Psoas muscle (tissue), 8 donors: ENCODE data around the gene GALR1. TPM values are rescaled to one million over a fixed set of nuclear protein-coding genes. Genes with fewer than 3 reads are reported as not detected.

Experiments
- ATAC-seq, 4 donors: fragments of 200-7000 bp; cut with Tn5 transposase; one replicate each; pipeline ENCODE4 v1.9.1; 2020; ENCODE audit warnings: moderate library complexity in 3 of 4, mild to moderate bottlenecking in 2 of 4
- DNase-seq, 2 donors: peaks; one replicate each; pipeline ENCODE4 v3.0.0-alpha.2; 2020
- H3K27ac ChIP-seq: fragments of 200-600 bp; one replicate; pipeline ENCODE4 v1.8.0; 2022
- H3K27me3 ChIP-seq, 3 donors: fragments of 200-600 bp in 1 of 3; one replicate each; pipeline versions ENCODE4 v1.6.1 to v1.8.0; 2013 to 2022; ENCODE audit warnings: low read length in 2 of 3, mild to moderate bottlenecking in 2 of 3, moderate library complexity in 1 of 3; ENCODE audit not compliant: insufficient read depth in 3 of 3
- H3K36me3 ChIP-seq, 2 donors: fragments of 200-600 bp in 1 of 2; one replicate each; pipeline versions ENCODE4 v1.6.1 to v1.8.0; 2013 to 2022; ENCODE audit warnings: low read depth in 1 of 2, mild to moderate bottlenecking in 1 of 2, moderate library complexity in 1 of 2; ENCODE audit not compliant: insufficient read depth in 1 of 2
- H3K4me1 ChIP-seq: fragments of 200-600 bp; one replicate; pipeline ENCODE4 v1.8.0; 2022
- H3K4me3 ChIP-seq: fragments of 200-600 bp; one replicate; pipeline ENCODE4 v1.8.0; 2022; ENCODE audit warnings: mild to moderate bottlenecking
- H3K9me3 ChIP-seq: fragments of 200-600 bp; one replicate; pipeline ENCODE4 v1.8.0; 2022
- whole genome bisulfite sequencing, 3 donors: extraction: QIAGEN DNeasy Blood & Tissue Kit; methylation state at CpG; one replicate each; pipeline versions ENCODE4 v1.1.6 to v1.1.7; 2013; 5-methylcytosine and 5-hydroxymethylcytosine counted together
- intact Hi-C, 2 donors: fragments of 100-400 bp; cut with DNase I; formaldehyde crosslinking; loops; one replicate each; pipeline versions ENCODE4 v1.11.0 to v1.14.2; 2022
- polyA plus RNA-seq, 3 donors: library from polyadenylated mRNA; stranded (reverse); fragments of 200-250 nt; gene quantifications; one replicate each; pipeline ENCODE4 v1.2.3, GENCODE V29; 2013
- total RNA-seq, 4 donors: library from RNA; stranded (reverse); fragmentation: NEBNext Ultra II Directional in 2 of 4; extraction: Animal tissue kit (Norgen Biotek cat#: 25700) in 2 of 4; gene quantifications; one replicate each; pipeline versions ENCODE4 v1.2.1 to v1.2.4, GENCODE V29; 2021 to 2023
- TF ChIP-seq, protein P1 (sequence below): fragments of 200-600 bp; IDR thresholded peaks from one replicate; pipeline ENCODE4 v1.8.0; 2022; ENCODE audit warnings: antibody characterized with exemption
- donor health status: healthy with polysubstance abuse.
- donor health status: DM: no; HTN: no; CAD: no; lungs with moderate emphysema.
- donor health status: Bipolar disorder and iron deficiency.
- donor health status: healthy.
- donor health status: DM: yes; HTN: yes; CAD: no.
- donor health status: DM: no; HTN: no; CAD: no.
- donor health status: DM: no; HTN: no; CAD: no.
- donor health status: DM: yes; HTN: yes; CAD: no.

Gene GALR1
- total and polyA plus RNA-seq, 7 donors = under 0.01 to 0.02 TPM; not detected in 5

GRCh38 chr18:77250926-77251729 is 1.5 kb downstream of the GALR1 start:
- Histone ChIP-seq H3K4me3 (peak overlapping the region; percentile 60), H3K4me1 (no peaks in the 10 kb centered on the region), H3K27ac (no peak overlapping the region), H3K9me3 (no peaks in the 10 kb centered on the region), H3K36me3 (no peaks in the 10 kb centered on the region), H3K27me3 (peaks cover 5 to 75% (median 21%) of the 10 kb centered on the region in 3 donors)
- intact Hi-C loops = no loop called here
- DNase-seq (no peak), ATAC-seq (peak in 1 of 4 donors; percentile 27)
- TF ChIP-seq, protein P1, sequence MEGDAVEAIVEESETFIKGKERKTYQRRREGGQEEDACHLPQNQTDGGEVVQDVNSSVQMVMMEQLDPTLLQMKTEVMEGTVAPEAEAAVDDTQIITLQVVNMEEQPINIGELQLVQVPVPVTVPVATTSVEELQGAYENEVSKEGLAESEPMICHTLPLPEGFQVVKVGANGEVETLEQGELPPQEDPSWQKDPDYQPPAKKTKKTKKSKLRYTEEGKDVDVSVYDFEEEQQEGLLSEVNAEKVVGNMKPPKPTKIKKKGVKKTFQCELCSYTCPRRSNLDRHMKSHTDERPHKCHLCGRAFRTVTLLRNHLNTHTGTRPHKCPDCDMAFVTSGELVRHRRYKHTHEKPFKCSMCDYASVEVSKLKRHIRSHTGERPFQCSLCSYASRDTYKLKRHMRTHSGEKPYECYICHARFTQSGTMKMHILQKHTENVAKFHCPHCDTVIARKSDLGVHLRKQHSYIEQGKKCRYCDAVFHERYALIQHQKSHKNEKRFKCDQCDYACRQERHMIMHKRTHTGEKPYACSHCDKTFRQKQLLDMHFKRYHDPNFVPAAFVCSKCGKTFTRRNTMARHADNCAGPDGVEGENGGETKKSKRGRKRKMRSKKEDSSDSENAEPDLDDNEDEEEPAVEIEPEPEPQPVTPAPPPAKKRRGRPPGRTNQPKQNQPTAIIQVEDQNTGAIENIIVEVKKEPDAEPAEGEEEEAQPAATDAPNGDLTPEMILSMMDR = no peak
- 2 to 3% (median 2%) methylated on average over 67 of the region's 67 CpGs for WGBS, 3 donors

- Histone ChIP-seq H3K4me3 (peak overlapping the region; percentile 60), H3K36me3 (no peaks in the 10 kb centered on the region), H3K4me1 (no peaks in the 10 kb centered on the region), H3K27ac (no peak overlapping the region), H3K27me3 (peaks cover 5 to 71% (median 24%) of the 10 kb centered on the region in 3 donors), H3K9me3 (no peaks in the 10 kb centered on the region)
- DNase-seq (no peak), ATAC-seq (no peak)
- WGBS, 3 donors = 8 to 10% (median 9%) methylated on average over 17 to 20 of the region's 20 CpGs
- intact Hi-C loops = no loop called here
- TF ChIP-seq, protein P1 = no peak
Measured at GRCh38 chr18:77251730-77252050, 2.0 kb downstream of the GALR1 start.

GRCh38 chr18:77254711-77255405 is 5.2 kb downstream of the GALR1 start:
- H3K9me3 ChIP-seq = no peaks in the 10 kb centered on the region
- 51 to 55% (median 54%) methylated on average over 10 of the region's 10 CpGs for WGBS, 3 donors
- no peaks in the 10 kb centered on the region for H3K4me1 ChIP-seq
- no peak overlapping the region for H3K27ac ChIP-seq
- ATAC-seq = no peak
- no peak for DNase-seq
- no peak overlapping the region for H3K4me3 ChIP-seq
- H3K27me3 ChIP-seq = peaks cover 5 to 42% (median 12%) of the 10 kb centered on the region in 3 donors
- no peaks in the 10 kb centered on the region for H3K36me3 ChIP-seq
- TF ChIP-seq, protein P1 = no peak
- intact Hi-C loops = no loop called here

- intact Hi-C loops = no loop called here
- Histone ChIP-seq H3K4me1 (no peaks in the 10 kb centered on the region), H3K27me3 (peaks cover 5 to 35% (median 8%) of the 10 kb centered on the region in 3 donors), H3K36me3 (no peaks in the 10 kb centered on the region), H3K4me3 (no peak overlapping the region), H3K27ac (no peak overlapping the region), H3K9me3 (no peaks in the 10 kb centered on the region)
- DNase-seq (no peak), ATAC-seq (no peak)
- 47 to 65% (median 50%) methylated on average over 6 of the region's 6 CpGs for WGBS, 3 donors
- TF ChIP-seq, protein P1 = no peak
Measured at GRCh38 chr18:77255426-77256105, 5.9 kb downstream of the GALR1 start.
